HepG2 (cell line): Measurements from ENCODE around the gene COASY. TPM values are rescaled to one million over a fixed set of nuclear protein-coding genes. Genes with fewer than 3 reads are reported as not detected.

Source experiments
- ATAC-seq: fragments of 200-7000 bp; cut with Tn5 transposase; 3 replicates; pipeline ENCODE4 v1.9.1; 2020; ENCODE audit warnings: mild to moderate bottlenecking, moderate library complexity
- BruUV-seq: library from RNA; stranded (reverse); fragments of 400-500 nt; replicated peaks from 2 replicates; lab custom pipeline; 2021; lab: Mats Ljungman, UMichigan
- CTCF ChIA-PET: fragments of 300-600 bp; formaldehyde crosslinking; extraction: SDS; loops from one replicate; lab custom pipeline; 2021; ENCODE audit warnings: low total read pairs, inconsistent platforms, low intra/inter-chr PET ratio; lab: Yijun Ruan, JAX
- POLR2A ChIA-PET: fragments of 350-600 bp; sonication (Branson Sonifier 250); formaldehyde crosslinking; loops from one replicate; lab custom pipeline; 2020; ENCODE audit warnings: antibody characterized with exemption, inconsistent platforms; lab: Yijun Ruan, JAX
- DNase-seq: peaks from one replicate; pipeline ENCODE4 v3.0.0-alpha.2; 2015; ENCODE audit warnings: low spot score
- FAIRE-seq: peaks from 3 replicates; lab custom pipeline; 2011; peaks lifted over from hg19 to GRCh38; lab: Jason Lieb, UNC
- H2AFZ ChIP-seq: one replicate; pipeline ENCODE4 v1.6.1; 2011; ENCODE audit warnings: low read length, inconsistent platforms
- H3K27ac ChIP-seq: fragments of 300-600 bp; 3 replicates; pipeline ENCODE4 v1.8.0; 2011; ENCODE audit warnings: mixed run types, mild to moderate bottlenecking, mixed read lengths, low read length, inconsistent platforms; ENCODE audit not compliant: insufficient read depth; ENCODE audit errors: extremely low read length
- H3K27me3 ChIP-seq, 2 experiments: fragments of 200-600 bp in 1 of 2; 2 replicates in 1 of 2; 3 replicates in 1 of 2; pipeline versions ENCODE4 v1.6.0 to v1.8.0; 2011; ENCODE audit warnings: low read length in 2 of 2, mild to moderate bottlenecking in 2 of 2, moderate library complexity in 2 of 2, inconsistent platforms in 1 of 2; ENCODE audit not compliant: insufficient read depth in 2 of 2, control insufficient read depth in 1 of 2
- H3K36me3 ChIP-seq, 2 experiments: fragments of 200-600 bp in 1 of 2; replicated peaks in 1 of 2; 2 replicates in 1 of 2; 3 replicates in 1 of 2; pipeline versions ENCODE4 v1.5.1 to v1.8.0; 2011; ENCODE audit warnings: low read length in 2 of 2, inconsistent platforms in 1 of 2; ENCODE audit not compliant: insufficient read depth in 2 of 2, control insufficient read depth in 1 of 2
- H3K4me1 ChIP-seq: 2 replicates; pipeline ENCODE4 v1.5.1; 2012; ENCODE audit warnings: low read length, inconsistent platforms; ENCODE audit not compliant: insufficient read depth
- H3K4me2 ChIP-seq: 2 replicates; pipeline ENCODE4 v1.6.0; 2011; ENCODE audit warnings: low read depth, low read length, inconsistent platforms
- H3K4me3 ChIP-seq, 3 experiments: fragments of 200-600 bp in 1 of 3; sonication (generic), shearing (Covaris generic) in 1 of 3; replicated peaks in 1 of 3; 2 replicates each; pipeline ENCODE4 v1.5.1; 2011 to 2016; ENCODE audit warnings: low read length in 3 of 3, inconsistent platforms in 2 of 3, low read depth in 2 of 3, mild to moderate bottlenecking in 2 of 3, control low read depth in 1 of 3, mixed read lengths in 1 of 3; ENCODE audit not compliant: insufficient read depth in 1 of 3
- H3K79me2 ChIP-seq: one replicate; pipeline ENCODE4 v1.6.1; 2011; ENCODE audit warnings: low read length, inconsistent platforms; ENCODE audit not compliant: insufficient read depth
- H3K9ac ChIP-seq: 2 replicates; pipeline ENCODE4 v1.6.0; 2011; ENCODE audit warnings: mild to moderate bottlenecking, low read depth, low read length, inconsistent platforms; ENCODE audit not compliant: insufficient read depth
- H3K9me3 ChIP-seq: 2 replicates; pipeline ENCODE4 v1.5.1; 2012; ENCODE audit warnings: mild to moderate bottlenecking, low read length
- H4K20me1 ChIP-seq: 2 replicates; pipeline ENCODE4 v1.6.0; 2011; ENCODE audit warnings: inconsistent platforms, mild to moderate bottlenecking, low read length, moderate library complexity; ENCODE audit not compliant: insufficient read depth
- CBFB ChIP-seq: sonication (generic); formaldehyde crosslinking; IDR thresholded peaks from 2 replicates; pipeline ENCODE4 v1.4.0; 2020; ENCODE audit warnings: missing genetic modification reagents
- FOXO4 ChIP-seq: sonication (generic); formaldehyde crosslinking; conservative IDR thresholded peaks from 2 replicates; pipeline ENCODE4 v1.8.1; 2023; ENCODE audit warnings: missing genetic modification reagents
- HDAC2 ChIP-seq: sonication (generic); formaldehyde crosslinking; IDR thresholded peaks from 2 replicates; pipeline ENCODE4 v1.4.0; 2020; ENCODE audit warnings: missing genetic modification reagents
- NFE2L2 ChIP-seq: fragments of 150-350 bp; IDR thresholded peaks from 2 replicates; pipeline ENCODE4 v1.6.1; 2014; ENCODE audit warnings: low read length
- ONECUT2 ChIP-seq: sonication (generic); formaldehyde crosslinking; IDR thresholded peaks from 2 replicates; pipeline ENCODE4 v1.4.0; 2020; ENCODE audit warnings: missing genetic modification reagents
- RARG ChIP-seq: sonication (generic); formaldehyde crosslinking; IDR thresholded peaks from 2 replicates; pipeline ENCODE4 v1.4.0; 2020; ENCODE audit warnings: low read depth, mild to moderate bottlenecking, missing genetic modification reagents
- TBX3 ChIP-seq: fragments of 450-650 bp; IDR thresholded peaks from 2 replicates; pipeline ENCODE4 v1.6.1; 2017; ENCODE audit warnings: antibody characterized with exemption, mild to moderate bottlenecking, inconsistent platforms, borderline replicate concordance
- TRIM22 ChIP-seq: fragments of 450-650 bp; IDR thresholded peaks from 2 replicates; pipeline ENCODE4 v1.6.1; 2017
- ZBTB3 ChIP-seq: sonication (generic); formaldehyde crosslinking; IDR thresholded peaks from 2 replicates; pipeline ENCODE4 v1.4.0; 2020; ENCODE audit warnings: low read depth, mild to moderate bottlenecking, moderate library complexity, missing genetic modification reagents, borderline replicate concordance
- ZNF24 ChIP-seq: fragments of 450-650 bp; IDR thresholded peaks from 2 replicates; pipeline ENCODE4 v1.6.1; 2017; ENCODE audit warnings: antibody characterized with exemption, mild to moderate bottlenecking
- ZNF556 ChIP-seq: sonication (generic); formaldehyde crosslinking; IDR thresholded peaks from 2 replicates; pipeline ENCODE4 v1.4.0; 2020; ENCODE audit warnings: mild to moderate bottlenecking, missing genetic modification reagents, borderline replicate concordance
- ZNF567 ChIP-seq: sonication (generic); formaldehyde crosslinking; IDR thresholded peaks from 2 replicates; pipeline ENCODE4 v1.8.1; 2023; ENCODE audit warnings: mild to moderate bottlenecking, missing genetic modification reagents, borderline replicate concordance
- WGBS: methylation state at CpG from one replicate; pipeline ENCODE4 v1.1.6; 2017; ENCODE audit warnings: low lambda C conversion rate; 5-methylcytosine and 5-hydroxymethylcytosine counted together
- in situ Hi-C: cut with HindIII; loops from 2 replicates; pipeline ENCODE4 v1.10.0; 2017; ENCODE audit warnings: low pct_unique_long_range_greater_than_20kb; ENCODE audit not compliant: extremely low pct_ligation_motif_present
- intact Hi-C: fragments of 100-400 bp; cut with micrococcal nuclease; formaldehyde crosslinking; loops from one replicate; pipeline ENCODE4 v1.10.0; 2022; ENCODE audit not compliant: unreplicated experiment
- polyA plus RNA-seq, 8 experiments: library from polyadenylated mRNA; depleted of rRNA in 3 of 8; stranded (reverse) in 7 of 8; unstranded in 1 of 8; fragments of >200 nt; fragmentation: Illumina TruSeq in 4 of 8; extraction: Trizol in 4 of 8; gene quantifications; 2 replicates each; pipeline versions ENCODE4 v1.2.1 to v1.2.3, GENCODE V29; 2011 to 2016; ENCODE audit warnings: low read depth in 4 of 8, missing spikeins in 1 of 8, mixed read lengths in 1 of 8; ENCODE audit not compliant: insufficient read depth in 1 of 8
- total RNA-seq, 5 experiments: library from RNA; depleted of rRNA; stranded (reverse); fragments of >200 nt; fragmentation: Illumina TruSeq; extraction: Trizol; gene quantifications; 2 replicates each; pipeline ENCODE4 v1.2.3, GENCODE V29; 2016; ENCODE audit warnings: low read depth in 1 of 5
- TF ChIP-seq, protein P1 (sequence below): sonication (generic); formaldehyde crosslinking; IDR thresholded peaks from 2 replicates; pipeline ENCODE4 v1.4.0; 2020; ENCODE audit warnings: missing genetic modification reagents
- TF ChIP-seq, protein P2 (sequence below): sonication (generic); formaldehyde crosslinking; conservative IDR thresholded peaks from 2 replicates; pipeline ENCODE4 v1.8.0; 2022; ENCODE audit warnings: missing genetic modification reagents

The COASY gene
- total and polyA plus RNA-seq, 2 of the 13 experiments (the other 11 are each of a cell fraction or from before 2014, with no cell fraction given): 90.7 to 125 TPM

DNA sequence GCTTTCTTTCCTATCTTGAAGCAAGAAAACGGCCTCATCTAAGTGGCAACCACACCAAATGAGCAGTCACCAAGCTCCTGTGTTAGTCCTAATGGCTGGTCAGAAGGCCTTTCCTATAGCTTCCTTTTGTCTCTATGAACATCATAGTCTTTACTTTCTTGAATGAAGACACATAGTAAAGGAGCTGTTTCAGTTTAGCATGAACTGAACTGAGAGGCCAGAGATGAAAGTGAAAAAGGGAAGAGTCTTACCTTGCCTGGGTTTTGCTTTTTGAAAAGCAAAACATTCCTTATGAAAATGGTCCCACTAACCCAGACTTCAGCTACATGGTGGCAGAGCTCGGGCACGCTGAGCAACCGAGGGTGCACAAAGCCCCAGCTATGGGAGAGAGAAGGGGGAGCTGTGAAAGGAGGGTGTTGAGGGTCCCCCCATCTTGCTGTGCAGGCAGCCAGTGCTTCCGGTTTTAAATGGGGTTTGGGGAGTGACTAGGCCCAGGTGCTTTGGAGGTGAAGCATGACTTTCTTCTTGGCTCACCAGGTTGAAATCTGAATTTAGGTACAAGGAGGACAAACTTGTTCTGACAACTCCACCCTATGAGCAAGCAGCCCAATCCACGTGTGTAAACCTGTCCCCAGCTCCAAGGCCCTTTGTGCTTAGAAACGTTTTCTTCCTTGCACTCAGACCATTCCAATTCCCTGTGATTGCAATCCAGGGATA is 24.7 kb downstream of the COASY start (continued):
- TF ChIP-seq, protein P1, sequence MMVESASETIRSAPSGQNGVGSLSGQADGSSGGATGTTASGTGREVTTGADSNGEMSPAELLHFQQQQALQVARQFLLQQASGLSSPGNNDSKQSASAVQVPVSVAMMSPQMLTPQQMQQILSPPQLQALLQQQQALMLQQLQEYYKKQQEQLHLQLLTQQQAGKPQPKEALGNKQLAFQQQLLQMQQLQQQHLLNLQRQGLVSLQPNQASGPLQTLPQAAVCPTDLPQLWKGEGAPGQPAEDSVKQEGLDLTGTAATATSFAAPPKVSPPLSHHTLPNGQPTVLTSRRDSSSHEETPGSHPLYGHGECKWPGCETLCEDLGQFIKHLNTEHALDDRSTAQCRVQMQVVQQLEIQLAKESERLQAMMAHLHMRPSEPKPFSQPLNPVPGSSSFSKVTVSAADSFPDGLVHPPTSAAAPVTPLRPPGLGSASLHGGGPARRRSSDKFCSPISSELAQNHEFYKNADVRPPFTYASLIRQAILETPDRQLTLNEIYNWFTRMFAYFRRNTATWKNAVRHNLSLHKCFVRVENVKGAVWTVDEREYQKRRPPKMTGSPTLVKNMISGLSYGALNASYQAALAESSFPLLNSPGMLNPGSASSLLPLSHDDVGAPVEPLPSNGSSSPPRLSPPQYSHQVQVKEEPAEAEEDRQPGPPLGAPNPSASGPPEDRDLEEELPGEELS (CRISPR knock-in tag): no peak

- Histone ChIP-seq H3K36me3 (peaks cover 28 to 61% of the 10 kb centered on the region in 2 experiments), H3K27me3 (no peaks in the 10 kb centered on the region), H3K27ac (no peak overlapping the region), H3K9me3 (no peaks in the 10 kb centered on the region), H2AFZ (no peak overlapping the region), H4K20me1 (no peaks in the 10 kb centered on the region), H3K9ac (no peak overlapping the region), H3K4me2 (no peak overlapping the region), H3K4me3 (no peak overlapping the region), H3K4me1 (no peaks in the 10 kb centered on the region), H3K79me2 (no peaks in the 10 kb centered on the region)
- CTCF ChIA-PET: no interaction called here
- FAIRE-seq (no peak), DNase-seq (no peak), ATAC-seq (no peak)
- no TSS peak for BruUV-seq
- 98% methylated on average over 2 of the region's 2 CpGs for WGBS
- in situ Hi-C loops: no loop called here
- intact Hi-C loops: no loop called here
- POLR2A ChIA-PET: no interaction called here
- TF ChIP-seq ZBTB3 (CRISPR knock-in tag): no peak
- TF ChIP-seq FOXO4: no peak
- TF ChIP-seq RARG (CRISPR knock-in tag): no peak
- TF ChIP-seq ZNF24: no peak
- no peak for TF ChIP-seq TBX3
- no peak for TF ChIP-seq ZNF567 (CRISPR knock-in tag)
- TF ChIP-seq TRIM22: no peak
- TF ChIP-seq CBFB (CRISPR knock-in tag): no peak
- TF ChIP-seq ONECUT2 (CRISPR knock-in tag): no peak
- no peak for TF ChIP-seq HDAC2
- no peak for TF ChIP-seq ZNF556
- no peak for TF ChIP-seq NFE2L2
- TF ChIP-seq, protein P2, sequence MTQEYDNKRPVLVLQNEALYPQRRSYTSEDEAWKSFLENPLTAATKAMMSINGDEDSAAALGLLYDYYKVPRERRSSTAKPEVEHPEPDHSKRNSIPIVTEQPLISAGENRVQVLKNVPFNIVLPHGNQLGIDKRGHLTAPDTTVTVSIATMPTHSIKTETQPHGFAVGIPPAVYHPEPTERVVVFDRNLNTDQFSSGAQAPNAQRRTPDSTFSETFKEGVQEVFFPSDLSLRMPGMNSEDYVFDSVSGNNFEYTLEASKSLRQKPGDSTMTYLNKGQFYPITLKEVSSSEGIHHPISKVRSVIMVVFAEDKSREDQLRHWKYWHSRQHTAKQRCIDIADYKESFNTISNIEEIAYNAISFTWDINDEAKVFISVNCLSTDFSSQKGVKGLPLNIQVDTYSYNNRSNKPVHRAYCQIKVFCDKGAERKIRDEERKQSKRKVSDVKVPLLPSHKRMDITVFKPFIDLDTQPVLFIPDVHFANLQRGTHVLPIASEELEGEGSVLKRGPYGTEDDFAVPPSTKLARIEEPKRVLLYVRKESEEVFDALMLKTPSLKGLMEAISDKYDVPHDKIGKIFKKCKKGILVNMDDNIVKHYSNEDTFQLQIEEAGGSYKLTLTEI (CRISPR knock-in tag): no peak
These were observed 28.9 kb downstream of the COASY start for GRCh38 chr17:42590886-42591285.
